ENCODE results near the gene DCDC1. TPM values are rescaled to one million over a fixed set of nuclear protein-coding genes. Genes with fewer than 3 reads are reported as not detected.

Gene DCDC1
- polyA plus RNA-seq, 4 donors = 0.87 TPM; not detected in 3

DNA sequence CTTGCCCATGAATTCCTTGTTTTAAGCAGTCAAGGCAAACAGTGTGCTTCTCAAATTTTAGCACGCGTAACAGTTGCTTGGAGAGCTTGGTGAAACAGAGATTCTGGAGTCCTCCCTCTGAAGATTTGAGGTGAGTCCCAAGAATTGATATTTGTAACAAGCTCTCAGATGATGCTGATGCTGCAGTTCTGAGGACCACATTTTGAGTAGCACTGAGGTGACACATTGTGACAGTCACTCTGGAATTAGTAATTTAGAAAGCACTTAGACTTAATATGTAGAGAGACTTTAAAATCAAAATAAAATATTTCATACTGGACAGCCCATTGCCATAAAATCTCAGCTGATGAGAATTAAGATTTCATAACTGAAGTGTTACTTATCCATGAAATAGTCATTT lies 38.7 kb upstream of the DCDC1 start:
- Histone ChIP-seq H3K4me1 (ENCODE audit: control insufficient read depth in 3 of 3, insufficient read depth in 2 of 3, low read depth in 1 of 3, low read length in 2 of 3) (no peaks in the 10 kb centered on the region), H3K36me3 (ENCODE audit: control insufficient read depth in 3 of 3, insufficient read depth in 2 of 3, low read depth in 1 of 3, low read length in 3 of 3) (no peaks in the 10 kb centered on the region), H3K4me3 (ENCODE audit: low read depth in 1 of 3, low read length in 3 of 3) (no peak overlapping the region), H3K9me3 (ENCODE audit: control insufficient read depth in 2 of 2, insufficient read depth in 1 of 2, low read depth in 1 of 2, low read length in 1 of 2) (no peaks in the 10 kb centered on the region), H3K27me3 (ENCODE audit: control insufficient read depth in 3 of 3, insufficient read depth in 3 of 3, low read length in 3 of 3) (no peaks in the 10 kb centered on the region), H3K27ac (ENCODE audit: low read depth in 1 of 3, low read length in 2 of 3) (no peak overlapping the region)
- DNase-seq (no peak), FAIRE-seq (no peak)
- 95 to 100% (median 100%) methylated on average over 2 of the region's 2 CpGs for WGBS, 3 donors

DNA sequence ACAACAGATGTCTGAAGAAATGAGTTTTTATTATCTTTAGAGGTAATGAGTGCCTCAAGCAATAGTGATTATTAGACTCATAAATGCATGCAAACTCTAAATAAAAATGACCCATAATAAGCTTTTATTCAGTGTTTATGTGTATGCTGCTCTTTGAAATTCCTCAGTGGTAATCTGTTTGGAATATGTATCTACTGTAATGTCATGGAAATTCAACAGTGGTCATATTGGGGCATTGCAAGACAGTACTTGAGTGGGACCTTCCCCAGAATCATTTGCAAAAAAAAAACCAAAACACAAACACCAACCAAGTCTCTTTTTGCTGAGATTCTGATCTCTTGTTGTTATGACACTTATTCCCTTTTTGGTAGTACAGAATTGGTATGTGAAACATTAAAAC lies 35.1 kb upstream of the DCDC1 start:
- Histone ChIP-seq H3K4me3 (ENCODE audit: low read depth in 1 of 3, low read length in 3 of 3) (no peak overlapping the region), H3K36me3 (ENCODE audit: control insufficient read depth in 3 of 3, insufficient read depth in 2 of 3, low read depth in 1 of 3, low read length in 3 of 3) (no peaks in the 10 kb centered on the region), H3K27ac (ENCODE audit: low read depth in 1 of 3, low read length in 2 of 3) (no peak overlapping the region), H3K27me3 (ENCODE audit: control insufficient read depth in 3 of 3, insufficient read depth in 3 of 3, low read length in 3 of 3) (no peaks in the 10 kb centered on the region), H3K4me1 (ENCODE audit: control insufficient read depth in 3 of 3, insufficient read depth in 2 of 3, low read depth in 1 of 3, low read length in 2 of 3) (no peaks in the 10 kb centered on the region), H3K9me3 (ENCODE audit: control insufficient read depth in 2 of 2, insufficient read depth in 1 of 2, low read depth in 1 of 2, low read length in 1 of 2) (no peaks in the 10 kb centered on the region)
- DNase-seq (no peak), FAIRE-seq (no peak)

DNA sequence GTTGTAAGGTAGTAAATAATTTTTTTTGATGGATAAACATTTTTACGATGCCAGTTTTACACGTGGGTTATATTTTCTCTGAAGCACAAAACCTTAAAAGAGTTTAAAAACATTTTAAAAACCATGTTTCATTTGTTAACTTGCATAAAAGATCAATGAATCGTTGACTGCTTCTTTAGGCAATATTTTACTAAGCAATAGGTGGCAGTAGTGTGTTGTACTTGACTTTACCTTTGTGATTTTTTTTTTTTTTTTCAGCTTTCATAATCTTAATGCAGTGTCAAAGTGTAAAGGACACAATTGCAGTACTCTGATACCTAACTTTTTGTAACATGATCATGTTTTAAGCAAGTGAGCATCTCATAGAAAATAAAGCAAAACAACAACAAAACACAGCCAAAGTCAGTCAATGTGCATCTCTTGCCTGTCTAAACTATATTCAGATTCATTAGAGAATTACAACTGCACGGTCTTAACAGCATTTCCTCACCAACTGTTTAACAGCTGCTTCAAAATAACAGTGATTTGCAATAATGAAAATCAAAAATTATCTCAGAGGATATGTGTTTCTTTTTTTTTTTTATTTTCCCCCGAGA lies 27.8 kb upstream of the DCDC1 start:
- Histone ChIP-seq H3K4me3 (ENCODE audit: low read depth in 1 of 3, low read length in 3 of 3) (no peak overlapping the region), H3K9me3 (ENCODE audit: control insufficient read depth in 2 of 2, insufficient read depth in 1 of 2, low read depth in 1 of 2, low read length in 1 of 2) (peaks cover 0 to 10% of the 10 kb centered on the region in 2 donors), H3K27ac (ENCODE audit: low read depth in 1 of 3, low read length in 2 of 3) (no peak overlapping the region), H3K36me3 (ENCODE audit: control insufficient read depth in 3 of 3, insufficient read depth in 2 of 3, low read depth in 1 of 3, low read length in 3 of 3) (no peaks in the 10 kb centered on the region), H3K4me1 (ENCODE audit: control insufficient read depth in 3 of 3, insufficient read depth in 2 of 3, low read depth in 1 of 3, low read length in 2 of 3) (no peaks in the 10 kb centered on the region), H3K27me3 (ENCODE audit: control insufficient read depth in 3 of 3, insufficient read depth in 3 of 3, low read length in 3 of 3) (no peaks in the 10 kb centered on the region)
- peak; percentile 39 to 42 for DNase-seq
- 47 to 50% (median 47%) methylated on average over 5 of the region's 5 CpGs for WGBS, 3 donors
- peak; percentile 71 for FAIRE-seq

DNA sequence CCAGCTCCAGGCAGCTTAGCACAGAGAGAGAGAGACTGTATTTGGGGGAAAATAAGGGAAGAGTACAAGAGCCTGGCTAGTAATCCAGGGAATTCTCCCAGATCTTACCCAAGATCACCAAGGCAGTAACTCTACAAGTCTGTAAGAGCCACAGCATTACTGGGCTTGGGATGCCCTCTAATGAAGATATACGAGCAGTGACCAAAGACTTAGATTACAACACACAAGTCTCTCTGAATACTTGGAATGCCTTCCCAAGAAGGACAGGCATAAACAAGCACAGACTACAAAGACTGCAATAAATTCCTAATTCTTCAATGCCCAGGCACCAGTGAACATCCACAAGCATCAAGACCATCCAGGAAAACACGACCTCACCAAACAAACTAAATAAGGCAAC lies 17.8 kb upstream of the DCDC1 start:
- Histone ChIP-seq H3K36me3 (ENCODE audit: control insufficient read depth in 3 of 3, insufficient read depth in 2 of 3, low read depth in 1 of 3, low read length in 3 of 3) (peaks cover 0 to 15% (median 0%) of the 10 kb centered on the region in 3 donors), H3K4me1 (ENCODE audit: control insufficient read depth in 3 of 3, insufficient read depth in 2 of 3, low read depth in 1 of 3, low read length in 2 of 3) (no peaks in the 10 kb centered on the region), H3K4me3 (ENCODE audit: low read depth in 1 of 3, low read length in 3 of 3) (no peak overlapping the region), H3K27me3 (ENCODE audit: control insufficient read depth in 3 of 3, insufficient read depth in 3 of 3, low read length in 3 of 3) (no peaks in the 10 kb centered on the region), H3K9me3 (ENCODE audit: control insufficient read depth in 2 of 2, insufficient read depth in 1 of 2, low read depth in 1 of 2, low read length in 1 of 2) (peaks cover 0 to 14% of the 10 kb centered on the region in 2 donors), H3K27ac (ENCODE audit: low read depth in 1 of 3, low read length in 2 of 3) (no peak overlapping the region)
- FAIRE-seq (no peak), DNase-seq (no peak)
- 82 to 96% (median 94%) methylated on average over 2 of the region's 2 CpGs for WGBS, 3 donors

DNA sequence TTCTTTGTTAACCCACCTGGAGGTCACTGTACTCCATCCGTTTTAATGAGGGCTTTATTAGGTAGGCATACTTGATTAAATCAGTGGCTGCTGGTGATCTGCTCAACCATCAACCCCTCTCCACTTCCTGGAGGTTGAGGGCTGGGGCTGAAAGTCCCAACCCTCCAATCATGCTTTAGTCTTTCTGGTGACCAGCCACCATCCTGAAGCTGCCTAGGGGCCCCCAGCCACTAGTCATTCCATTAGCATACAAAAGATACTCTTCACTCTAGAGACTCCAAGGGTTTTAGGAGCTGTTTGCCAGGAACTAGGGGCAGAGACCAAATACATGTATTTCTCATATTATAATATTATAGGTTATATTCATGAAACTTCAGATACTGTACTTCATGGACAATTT lies 13.6 kb upstream of the DCDC1 start:
- H3K27me3 ChIP-seq (ENCODE audit: control insufficient read depth in 3 of 3, insufficient read depth in 3 of 3, low read length in 3 of 3) = no peaks in the 10 kb centered on the region
- DNase-seq = no peak
- H3K4me1 ChIP-seq (ENCODE audit: control insufficient read depth in 3 of 3, insufficient read depth in 2 of 3, low read depth in 1 of 3, low read length in 2 of 3) = no peaks in the 10 kb centered on the region
- peaks cover 0 to 14% of the 10 kb centered on the region in 2 donors for H3K9me3 ChIP-seq (ENCODE audit: control insufficient read depth in 2 of 2, insufficient read depth in 1 of 2, low read depth in 1 of 2, low read length in 1 of 2)
- no peak overlapping the region for H3K4me3 ChIP-seq (ENCODE audit: low read depth in 1 of 3, low read length in 3 of 3)
- WGBS, 3 donors = 69 to 74% (median 71%) methylated on average over 1 of the region's 1 CpG
- peaks cover 0 to 19% (median 0%) of the 10 kb centered on the region in 3 donors for H3K36me3 ChIP-seq (ENCODE audit: control insufficient read depth in 3 of 3, insufficient read depth in 2 of 3, low read depth in 1 of 3, low read length in 3 of 3)
- no peak overlapping the region for H3K27ac ChIP-seq (ENCODE audit: low read depth in 1 of 3, low read length in 2 of 3)
- FAIRE-seq = no peak

DNA sequence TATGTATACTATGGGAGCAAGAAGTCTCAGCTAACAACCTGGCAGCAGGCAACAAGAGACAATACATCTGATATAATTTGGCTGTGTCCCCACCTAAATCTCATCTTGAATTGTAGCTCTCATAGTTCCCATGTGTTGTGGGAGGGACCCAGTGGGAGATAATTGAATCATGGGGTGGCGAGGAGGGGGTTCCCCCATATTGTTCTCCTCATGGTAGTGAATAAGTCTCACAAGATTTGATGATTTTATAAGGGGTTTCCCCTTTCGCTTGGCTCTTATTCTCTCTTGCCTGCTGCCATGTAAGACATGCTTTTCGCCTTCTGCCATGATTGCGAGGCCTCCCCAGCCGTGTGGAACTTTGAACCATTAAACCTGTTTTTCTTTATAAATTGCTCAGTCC lies 6.3 kb upstream of the DCDC1 start:
- FAIRE-seq = no peak
- 95 to 98% (median 95%) methylated on average over 5 of the region's 5 CpGs for whole genome bisulfite sequencing, 3 donors
- H3K36me3 ChIP-seq (ENCODE audit: control insufficient read depth in 3 of 3, insufficient read depth in 2 of 3, low read depth in 1 of 3, low read length in 3 of 3) = peaks cover 0 to 6% (median 4%) of the 10 kb centered on the region in 3 donors
- no peaks in the 10 kb centered on the region for H3K27me3 ChIP-seq (ENCODE audit: control insufficient read depth in 3 of 3, insufficient read depth in 3 of 3, low read length in 3 of 3)
- no peak overlapping the region for H3K4me3 ChIP-seq (ENCODE audit: low read depth in 1 of 3, low read length in 3 of 3)
- no peaks in the 10 kb centered on the region for H3K9me3 ChIP-seq (ENCODE audit: control insufficient read depth in 2 of 2, insufficient read depth in 1 of 2, low read depth in 1 of 2, low read length in 1 of 2)
- DNase-seq = no peak
- H3K27ac ChIP-seq (ENCODE audit: low read depth in 1 of 3, low read length in 2 of 3) = no peak overlapping the region
- no peaks in the 10 kb centered on the region for H3K4me1 ChIP-seq (ENCODE audit: control insufficient read depth in 3 of 3, insufficient read depth in 2 of 3, low read depth in 1 of 3, low read length in 2 of 3)

DNA sequence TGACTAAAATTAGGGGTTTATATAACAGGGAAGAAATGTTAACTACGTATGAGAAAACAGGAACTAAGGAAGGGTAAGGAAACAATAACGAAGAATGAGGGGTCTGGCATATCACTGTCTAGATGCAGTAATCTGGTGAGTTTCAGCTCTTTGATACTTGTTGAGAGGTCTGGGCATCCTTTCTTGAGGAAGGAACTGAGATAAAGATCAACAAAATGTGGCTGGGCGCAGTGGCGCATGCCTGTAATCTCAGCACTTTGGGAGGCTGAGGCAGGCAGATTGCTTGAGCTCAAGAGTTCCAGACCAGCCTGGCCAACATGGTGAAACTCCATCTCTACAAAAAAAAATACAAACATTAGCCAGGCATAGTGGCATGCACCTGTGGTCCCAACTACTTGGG lies 2.7 kb downstream of the DCDC1 start:
- WGBS, 3 donors = 68 to 82% (median 72%) methylated on average over 4 of the region's 4 CpGs
- DNase-seq = no peak
- FAIRE-seq = no peak

DNA sequence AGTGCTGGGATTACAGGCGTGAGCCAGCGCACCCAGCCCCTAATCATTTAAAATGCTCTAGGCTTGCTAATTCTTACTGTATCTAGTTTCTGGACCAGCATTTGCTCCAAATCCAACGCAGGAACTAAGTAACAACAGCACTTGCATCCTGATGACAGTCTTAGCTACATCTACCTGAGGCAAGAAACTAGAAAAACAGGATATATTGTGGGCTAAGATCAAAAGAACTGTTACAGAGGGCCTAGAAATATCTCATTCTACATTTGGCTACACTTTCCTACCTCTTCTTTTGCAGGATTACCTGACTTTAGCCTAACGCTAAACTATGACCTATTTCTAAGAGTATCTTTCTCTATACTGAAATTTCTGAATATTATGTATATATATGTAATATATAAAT lies 7.8 kb downstream of the DCDC1 start:
- Histone ChIP-seq H3K27me3 (ENCODE audit: control insufficient read depth in 3 of 3, insufficient read depth in 3 of 3, low read length in 3 of 3) (no peaks in the 10 kb centered on the region), H3K4me1 (ENCODE audit: control insufficient read depth in 3 of 3, insufficient read depth in 2 of 3, low read depth in 1 of 3, low read length in 2 of 3) (no peaks in the 10 kb centered on the region), H3K9me3 (ENCODE audit: control insufficient read depth in 2 of 2, insufficient read depth in 1 of 2, low read depth in 1 of 2, low read length in 1 of 2) (no peaks in the 10 kb centered on the region), H3K36me3 (ENCODE audit: control insufficient read depth in 3 of 3, insufficient read depth in 2 of 3, low read depth in 1 of 3, low read length in 3 of 3) (no peaks in the 10 kb centered on the region), H3K4me3 (ENCODE audit: low read depth in 1 of 3, low read length in 3 of 3) (no peak overlapping the region), H3K27ac (ENCODE audit: low read depth in 1 of 3, low read length in 2 of 3) (no peak overlapping the region)
- FAIRE-seq (no peak), DNase-seq (no peak)
- WGBS, 3 donors = 79 to 86% (median 80%) methylated on average over 4 of the region's 4 CpGs

More for the DNA sequence above, 2.7 kb downstream of the DCDC1 start:
- Histone ChIP-seq H3K4me1 (ENCODE audit: control insufficient read depth in 3 of 3, insufficient read depth in 2 of 3, low read depth in 1 of 3, low read length in 2 of 3) (no peaks in the 10 kb centered on the region), H3K36me3 (ENCODE audit: control insufficient read depth in 3 of 3, insufficient read depth in 2 of 3, low read depth in 1 of 3, low read length in 3 of 3) (no peaks in the 10 kb centered on the region), H3K9me3 (ENCODE audit: control insufficient read depth in 2 of 2, insufficient read depth in 1 of 2, low read depth in 1 of 2, low read length in 1 of 2) (no peaks in the 10 kb centered on the region), H3K4me3 (ENCODE audit: low read depth in 1 of 3, low read length in 3 of 3) (no peak overlapping the region), H3K27me3 (ENCODE audit: control insufficient read depth in 3 of 3, insufficient read depth in 3 of 3, low read length in 3 of 3) (no peaks in the 10 kb centered on the region), H3K27ac (ENCODE audit: low read depth in 1 of 3, low read length in 2 of 3) (no peak overlapping the region)

DNA sequence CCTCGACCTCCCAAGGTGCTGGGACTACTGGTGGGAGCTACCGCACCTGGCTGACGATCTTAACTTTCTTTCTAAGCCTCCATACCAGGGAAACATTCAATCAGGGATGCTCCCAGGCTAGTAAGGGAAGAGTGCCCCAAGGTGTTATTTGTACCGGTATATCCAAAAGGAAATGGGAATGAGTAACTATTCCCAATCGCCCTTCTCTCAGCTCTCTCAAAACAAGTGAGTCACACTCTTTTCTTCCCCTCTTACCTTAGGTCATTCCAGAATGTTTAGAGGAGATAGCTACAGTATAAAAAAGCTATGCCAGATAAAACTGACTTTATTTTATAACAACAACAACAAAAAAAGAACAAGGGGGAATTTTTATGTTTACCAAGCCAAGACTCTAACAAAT lies 13.7 kb downstream of the DCDC1 start:
- FAIRE-seq (no peak), DNase-seq (no peak)
- H3K27me3 ChIP-seq (ENCODE audit: control insufficient read depth in 3 of 3, insufficient read depth in 3 of 3, low read length in 3 of 3) = no peaks in the 10 kb centered on the region
- no peaks in the 10 kb centered on the region for H3K36me3 ChIP-seq (ENCODE audit: control insufficient read depth in 3 of 3, insufficient read depth in 2 of 3, low read depth in 1 of 3, low read length in 3 of 3)
- no peaks in the 10 kb centered on the region for H3K4me1 ChIP-seq (ENCODE audit: control insufficient read depth in 3 of 3, insufficient read depth in 2 of 3, low read depth in 1 of 3, low read length in 2 of 3)
- no peak overlapping the region for H3K27ac ChIP-seq (ENCODE audit: low read depth in 1 of 3, low read length in 2 of 3)
- H3K9me3 ChIP-seq (ENCODE audit: control insufficient read depth in 2 of 2, insufficient read depth in 1 of 2, low read depth in 1 of 2, low read length in 1 of 2) = no peaks in the 10 kb centered on the region
- no peak overlapping the region for H3K4me3 ChIP-seq (ENCODE audit: low read depth in 1 of 3, low read length in 3 of 3)
- 80 to 86% (median 80%) methylated on average over 5 of the region's 5 CpGs for WGBS, 3 donors
